Neural crest cell (in vitro differentiated cells): ENCODE results near the gene POLQ. TPM values are rescaled to one million over a fixed set of nuclear protein-coding genes. Genes with fewer than 3 reads are reported as not detected.

Experiments used
- DNase-seq: peaks from one replicate; pipeline ENCODE4 v3.0.0; 2021; ENCODE audit warnings: low read depth, mixed read lengths, low spot score
- H3K27ac Mint-ChIP-seq: one replicate; pipeline ENCODE4 v1.8.0; 2021; ENCODE audit warnings: mild to moderate bottlenecking, mixed read lengths; ENCODE audit not compliant: unreplicated experiment
- H3K27me3 Mint-ChIP-seq: 2 replicates; pipeline ENCODE4 v1.8.0; 2021; ENCODE audit warnings: low read depth, mild to moderate bottlenecking, mixed read lengths
- H3K36me3 Mint-ChIP-seq: 2 replicates; pipeline ENCODE4 v1.8.0; 2021; ENCODE audit warnings: low read depth, mild to moderate bottlenecking, mixed read lengths
- H3K4me1 Mint-ChIP-seq: 2 replicates; pipeline ENCODE4 v1.8.0; 2021; ENCODE audit warnings: mixed read lengths
- H3K4me3 Mint-ChIP-seq: one replicate; pipeline ENCODE4 v1.8.0; 2021; ENCODE audit warnings: mild to moderate bottlenecking, mixed read lengths
- H3K9me3 Mint-ChIP-seq: 2 replicates; pipeline ENCODE4 v1.8.0; 2021; ENCODE audit warnings: mixed read lengths
- CTCF ChIP-seq: fragments of 200-600 bp; sonication (generic); conservative IDR thresholded peaks from 2 replicates; pipeline ENCODE4 v1.5.0; 2021; ENCODE audit warnings: antibody characterized with exemption, mild to moderate bottlenecking
- total RNA-seq: library from RNA; stranded (reverse); gene quantifications from 2 replicates; pipeline ENCODE4 v1.2.1, GENCODE V29; 2021

POLQ gene
- total RNA-seq, 1 donor from 2014 or later = 17.8 TPM

GRCh38 chr3:121515313-121515712, 30.5 kb downstream of the POLQ start:
- DNase-seq = no peak
- no peak overlapping the region for H3K4me3 Mint-ChIP-seq
- TF ChIP-seq CTCF = no peak
- H3K36me3 Mint-ChIP-seq = peaks cover 45% of the 10 kb centered on the region
- no peaks in the 10 kb centered on the region for H3K27me3 Mint-ChIP-seq
- peaks cover 6% of the 10 kb centered on the region for H3K9me3 Mint-ChIP-seq
- H3K4me1 Mint-ChIP-seq = no peaks in the 10 kb centered on the region
- H3K27ac Mint-ChIP-seq = no peak overlapping the region

GRCh38 chr3:121514496-121514895, 31.3 kb downstream of the POLQ start:
- Mint-ChIP-seq H3K4me3 (no peak overlapping the region), H3K36me3 (peaks cover 46% of the 10 kb centered on the region), H3K27me3 (no peaks in the 10 kb centered on the region), H3K9me3 (peaks cover 6% of the 10 kb centered on the region), H3K4me1 (no peaks in the 10 kb centered on the region), H3K27ac (no peak overlapping the region)
- TF ChIP-seq CTCF = no peak
- DNase-seq = no peak

- Mint-ChIP-seq H3K4me3 (no peak overlapping the region), H3K4me1 (no peaks in the 10 kb centered on the region), H3K27ac (no peak overlapping the region), H3K27me3 (no peaks in the 10 kb centered on the region), H3K9me3 (no peaks in the 10 kb centered on the region), H3K36me3 (peaks cover 27% of the 10 kb centered on the region)
- DNase-seq = no peak
- TF ChIP-seq CTCF = no peak
Measured at GRCh38 chr3:121508389-121508788, 37.4 kb downstream of the POLQ start.

GRCh38 chr3:121505256-121505655, 40.5 kb downstream of the POLQ start:
- Mint-ChIP-seq H3K4me3 (no peak overlapping the region), H3K27ac (no peak overlapping the region), H3K36me3 (peaks cover 24% of the 10 kb centered on the region), H3K27me3 (no peaks in the 10 kb centered on the region), H3K4me1 (no peaks in the 10 kb centered on the region), H3K9me3 (no peaks in the 10 kb centered on the region)
- no peak for TF ChIP-seq CTCF
- DNase-seq = no peak

GRCh38 chr3:121504618-121505017, 41.2 kb downstream of the POLQ start:
- Mint-ChIP-seq H3K4me1 (no peaks in the 10 kb centered on the region), H3K36me3 (peaks cover 21% of the 10 kb centered on the region), H3K9me3 (no peaks in the 10 kb centered on the region), H3K27me3 (no peaks in the 10 kb centered on the region), H3K27ac (peak overlapping the region; percentile 43), H3K4me3 (no peak overlapping the region)
- no peak for TF ChIP-seq CTCF
- no peak for DNase-seq

GRCh38 chr3:121496786-121497185, 49.0 kb downstream of the POLQ start:
- no peaks in the 10 kb centered on the region for H3K9me3 Mint-ChIP-seq
- TF ChIP-seq CTCF = no peak
- DNase-seq = no peak
- H3K27ac Mint-ChIP-seq = no peak overlapping the region
- H3K27me3 Mint-ChIP-seq = no peaks in the 10 kb centered on the region
- H3K4me1 Mint-ChIP-seq = no peaks in the 10 kb centered on the region
- no peak overlapping the region for H3K4me3 Mint-ChIP-seq
- peaks cover 14% of the 10 kb centered on the region for H3K36me3 Mint-ChIP-seq
